Activated CD4-positive, alpha-beta memory T cell treated with anti-CD3 and anti-CD28 coated beads, Interleukin-2, amount 10 ng/mL, durations not matched to agents 7 days and 5 days (primary cell): ENCODE data around the gene EEF1A2. TPM values are rescaled to one million over a fixed set of nuclear protein-coding genes. Genes with fewer than 3 reads are reported as not detected.
A peak's percentile ranks its signal among the peaks of the same experiment; 100 is the strongest.

Source experiments
- CTCF ChIA-PET: fragments of 350-600 bp; sonication (Branson Sonifier 250); formaldehyde crosslinking; loops from one replicate; lab custom pipeline; 2021; ENCODE audit warnings: antibody characterized with exemption, inconsistent platforms; lab: Charles Lee
- POLR2A ChIA-PET: fragments of 350-600 bp; sonication (Branson Sonifier 250); formaldehyde crosslinking; loops from one replicate; lab custom pipeline; 2021; ENCODE audit warnings: antibody characterized with exemption; lab: Charles Lee
- DNase-seq: peaks from one replicate; pipeline ENCODE4 v3.0.0-alpha.2; 2020
- H3K27ac Mint-ChIP-seq: one replicate; pipeline ENCODE4 v1.8.0; 2021; ENCODE audit warnings: mild to moderate bottlenecking, mixed read lengths
- H3K27me3 Mint-ChIP-seq: one replicate; pipeline ENCODE4 v1.8.0; 2021; ENCODE audit warnings: mixed read lengths
- H3K36me3 Mint-ChIP-seq: one replicate; pipeline ENCODE4 v1.8.0; 2021; ENCODE audit warnings: low read depth, mixed read lengths
- H3K4me1 Mint-ChIP-seq: one replicate; pipeline ENCODE4 v1.8.0; 2021; ENCODE audit warnings: mixed read lengths
- H3K4me3 Mint-ChIP-seq: one replicate; pipeline ENCODE4 v1.8.0; 2021; ENCODE audit warnings: mild to moderate bottlenecking, mixed read lengths
- H3K9me3 Mint-ChIP-seq: one replicate; pipeline ENCODE4 v1.8.0; 2021; ENCODE audit warnings: mixed read lengths
- total RNA-seq, 2 experiments: library from RNA; stranded (reverse); gene quantifications; one replicate each; pipeline ENCODE4 v1.2.3, GENCODE V29; 2021

The EEF1A2 gene
- total RNA-seq, 2 experiments from 2014 or later, result 2.0 to 2.6 TPM

- Mint-ChIP-seq H3K27me3 (peaks cover 4% of the 10 kb centered on the region), H3K4me1 (no peaks in the 10 kb centered on the region), H3K36me3 (no peaks in the 10 kb centered on the region), H3K27ac (no peak overlapping the region), H3K9me3 (no peaks in the 10 kb centered on the region), H3K4me3 (no peak overlapping the region)
- ChIA-PET CTCF (no interaction called here), POLR2A (no interaction called here)
- no peak for DNase-seq
Measured at GRCh38 chr20:63465380-63466249, 33.3 kb downstream of the EEF1A2 start.

- no peaks in the 10 kb centered on the region for H3K9me3 Mint-ChIP-seq
- H3K27me3 Mint-ChIP-seq, result no peaks in the 10 kb centered on the region
- ChIA-PET POLR2A (interaction anchor here (0.9 kb wide), 1 partner anchor 16 kb away, joined by 3 read pairs; no protein-coding TSS in a partner anchor), CTCF (no interaction called here)
- H3K4me1 Mint-ChIP-seq, result no peaks in the 10 kb centered on the region
- no peak for DNase-seq
- no peak overlapping the region for H3K27ac Mint-ChIP-seq
- H3K36me3 Mint-ChIP-seq, result no peaks in the 10 kb centered on the region
- H3K4me3 Mint-ChIP-seq, result no peak overlapping the region
Measured at GRCh38 chr20:63464289-63464635, 34.6 kb downstream of the EEF1A2 start.

- no peak overlapping the region for H3K27ac Mint-ChIP-seq
- no peaks in the 10 kb centered on the region for H3K4me1 Mint-ChIP-seq
- H3K36me3 Mint-ChIP-seq, result no peaks in the 10 kb centered on the region
- POLR2A ChIA-PET, result interaction anchor here (0.9 kb wide), 1 partner anchor 17 kb away, joined by 3 read pairs; no protein-coding TSS in a partner anchor
- no peak overlapping the region for H3K4me3 Mint-ChIP-seq
- no peaks in the 10 kb centered on the region for H3K9me3 Mint-ChIP-seq
- CTCF ChIA-PET, result no interaction called here
- no peak for DNase-seq
- no peaks in the 10 kb centered on the region for H3K27me3 Mint-ChIP-seq
Measured at GRCh38 chr20:63463400-63464288, 35.2 kb downstream of the EEF1A2 start.

GRCh38 chr20:63462244-63462643, 36.6 kb downstream of the EEF1A2 start:
- H3K4me1 Mint-ChIP-seq, result no peaks in the 10 kb centered on the region
- ChIA-PET CTCF (no interaction called here), POLR2A (no interaction called here)

GRCh38 chr20:63461104-63461763, 37.6 kb downstream of the EEF1A2 start:
- no peak overlapping the region for H3K4me3 Mint-ChIP-seq
- peak; percentile 19 for DNase-seq
- no peak overlapping the region for H3K27ac Mint-ChIP-seq

More at GRCh38 chr20:63462244-63462643, 36.6 kb downstream of the EEF1A2 start:
- H3K27me3 Mint-ChIP-seq, result no peaks in the 10 kb centered on the region
- no peaks in the 10 kb centered on the region for H3K9me3 Mint-ChIP-seq
- H3K27ac Mint-ChIP-seq, result no peak overlapping the region
- H3K4me3 Mint-ChIP-seq, result no peak overlapping the region
- no peaks in the 10 kb centered on the region for H3K36me3 Mint-ChIP-seq
- DNase-seq, result no peak

GRCh38 chr20:63459070-63459380, 39.9 kb downstream of the EEF1A2 start:
- DNase-seq, result no peak
- H3K27me3 Mint-ChIP-seq, result peaks cover 7% of the 10 kb centered on the region
- H3K9me3 Mint-ChIP-seq, result no peaks in the 10 kb centered on the region
- H3K4me3 Mint-ChIP-seq, result no peak overlapping the region
- ChIA-PET CTCF (no interaction called here), POLR2A (no interaction called here)
- no peaks in the 10 kb centered on the region for H3K4me1 Mint-ChIP-seq
- H3K27ac Mint-ChIP-seq, result no peak overlapping the region
- no peaks in the 10 kb centered on the region for H3K36me3 Mint-ChIP-seq

More at GRCh38 chr20:63461104-63461763, 37.6 kb downstream of the EEF1A2 start:
- Mint-ChIP-seq H3K27me3 (no peaks in the 10 kb centered on the region), H3K36me3 (no peaks in the 10 kb centered on the region), H3K4me1 (no peaks in the 10 kb centered on the region), H3K9me3 (no peaks in the 10 kb centered on the region)
- ChIA-PET POLR2A (no interaction called here), CTCF (no interaction called here)

GRCh38 chr20:63458170-63459069, 40.5 kb downstream of the EEF1A2 start:
- Mint-ChIP-seq H3K9me3 (no peaks in the 10 kb centered on the region), H3K4me3 (no peak overlapping the region), H3K27me3 (peaks cover 10% of the 10 kb centered on the region), H3K27ac (no peak overlapping the region), H3K36me3 (no peaks in the 10 kb centered on the region), H3K4me1 (no peaks in the 10 kb centered on the region)
- no peak for DNase-seq
- ChIA-PET POLR2A (no interaction called here), CTCF (no interaction called here)

- DNase-seq, result peak; percentile 23
- H3K27ac Mint-ChIP-seq, result no peak overlapping the region
- H3K27me3 Mint-ChIP-seq, result peaks cover 10% of the 10 kb centered on the region
- ChIA-PET POLR2A (no interaction called here), CTCF (no interaction called here)
- no peaks in the 10 kb centered on the region for H3K36me3 Mint-ChIP-seq
- H3K9me3 Mint-ChIP-seq, result no peaks in the 10 kb centered on the region
- no peaks in the 10 kb centered on the region for H3K4me1 Mint-ChIP-seq
- H3K4me3 Mint-ChIP-seq, result no peak overlapping the region
Measured at GRCh38 chr20:63457737-63458136, 41.1 kb downstream of the EEF1A2 start.

- no peak for DNase-seq
- ChIA-PET POLR2A (no interaction called here), CTCF (no interaction called here)
- no peak overlapping the region for H3K4me3 Mint-ChIP-seq
- no peaks in the 10 kb centered on the region for H3K36me3 Mint-ChIP-seq
- no peaks in the 10 kb centered on the region for H3K9me3 Mint-ChIP-seq
- peaks cover 10% of the 10 kb centered on the region for H3K27me3 Mint-ChIP-seq
- no peak overlapping the region for H3K27ac Mint-ChIP-seq
- H3K4me1 Mint-ChIP-seq, result no peaks in the 10 kb centered on the region
Measured at GRCh38 chr20:63456429-63457284, 42.2 kb downstream of the EEF1A2 start.

- ChIA-PET POLR2A (no interaction called here), CTCF (no interaction called here)
- no peaks in the 10 kb centered on the region for H3K36me3 Mint-ChIP-seq
- no peak overlapping the region for H3K4me3 Mint-ChIP-seq
- H3K27ac Mint-ChIP-seq, result no peak overlapping the region
- peaks cover 10% of the 10 kb centered on the region for H3K27me3 Mint-ChIP-seq
- H3K9me3 Mint-ChIP-seq, result no peaks in the 10 kb centered on the region
- DNase-seq, result no peak
- H3K4me1 Mint-ChIP-seq, result no peaks in the 10 kb centered on the region
Measured at GRCh38 chr20:63455568-63455859, 43.4 kb downstream of the EEF1A2 start.

- Mint-ChIP-seq H3K27ac (no peak overlapping the region), H3K4me3 (no peak overlapping the region), H3K9me3 (no peaks in the 10 kb centered on the region), H3K4me1 (no peaks in the 10 kb centered on the region), H3K27me3 (peaks cover 10% of the 10 kb centered on the region), H3K36me3 (no peaks in the 10 kb centered on the region)
- ChIA-PET CTCF (no interaction called here), POLR2A (no interaction called here)
- DNase-seq, result no peak
Measured at GRCh38 chr20:63454731-63455567, 43.9 kb downstream of the EEF1A2 start.
